Stimulated activated CD8-positive, alpha-beta memory T cell treated with anti-CD3 and anti-CD28 coated beads, Interleukin-4, amount 100 ng/mL, for 1 hour (primary cell): ENCODE measurements around the gene PDE3B.
"Not testable (repeated sequence)": the region's sequence is repeated elsewhere in the genome, so short reads cannot be mapped to it uniquely, and the experiment has no call there.

Experiments
- DNase-seq, 2 donors: peaks; one replicate each; pipeline ENCODE4 v3.0.0-alpha.2; 2020; ENCODE audit warnings: low read depth in 2 of 2, low spot score in 1 of 2

The PDE3B gene

GRCh38 chr11:14638561-14638960 lies 5.0 kb upstream of the PDE3B start:
- DNase-seq, result no peak

DNA sequence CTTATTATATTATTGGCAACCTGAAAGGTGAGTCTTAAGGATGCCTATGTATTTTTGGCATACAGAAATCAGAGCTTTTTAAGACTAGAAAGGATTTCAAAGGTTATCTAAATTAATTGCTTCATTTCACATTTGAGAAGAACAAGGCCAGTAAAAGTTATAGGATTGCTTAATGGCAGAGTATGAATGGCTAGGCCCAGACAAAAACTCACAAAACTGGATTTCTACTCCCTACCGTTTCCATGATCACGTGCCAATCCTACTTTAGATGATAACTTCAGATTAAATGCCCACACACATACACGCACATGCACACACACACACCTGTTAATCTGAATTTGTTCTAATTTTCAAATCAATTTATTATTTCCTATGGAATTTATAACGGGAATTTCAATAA lies 1.8 kb upstream of the PDE3B start:
- DNase-seq, result no peak

DNA sequence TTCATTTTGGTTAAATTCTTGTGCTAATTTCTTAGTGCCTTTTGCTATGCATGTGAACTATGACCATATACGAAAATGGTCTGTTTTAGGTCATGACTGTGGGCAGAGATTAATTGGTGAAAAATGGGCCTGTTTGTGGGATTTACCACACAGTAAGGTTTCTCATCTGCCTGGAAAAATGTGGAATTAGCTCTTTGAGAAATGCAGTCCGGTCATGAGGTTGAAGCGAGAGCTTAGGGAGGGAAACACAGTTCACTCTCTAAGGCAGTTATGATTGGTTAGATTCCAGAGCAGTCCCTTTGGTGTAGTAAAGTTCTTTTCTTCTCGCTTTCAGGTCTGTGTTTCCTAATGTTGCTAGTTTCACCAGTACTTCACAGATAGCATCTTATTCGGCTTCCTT lies 1.2 kb upstream of the PDE3B start:
- no peak for DNase-seq

GRCh38 chr11:14642873-14643696 lies 519 bp upstream of the PDE3B start:
- peak in 1 of 2 donors; percentile 4 for DNase-seq

GRCh38 chr11:14644226-14645014 lies 816 bp downstream of the PDE3B start:
- DNase-seq, result peak in 1 of 2 donors; percentile 7

- peak in 1 of 2 donors; percentile 6 for DNase-seq
These were observed 1.7 kb downstream of the PDE3B start for GRCh38 chr11:14645015-14645912.

DNA sequence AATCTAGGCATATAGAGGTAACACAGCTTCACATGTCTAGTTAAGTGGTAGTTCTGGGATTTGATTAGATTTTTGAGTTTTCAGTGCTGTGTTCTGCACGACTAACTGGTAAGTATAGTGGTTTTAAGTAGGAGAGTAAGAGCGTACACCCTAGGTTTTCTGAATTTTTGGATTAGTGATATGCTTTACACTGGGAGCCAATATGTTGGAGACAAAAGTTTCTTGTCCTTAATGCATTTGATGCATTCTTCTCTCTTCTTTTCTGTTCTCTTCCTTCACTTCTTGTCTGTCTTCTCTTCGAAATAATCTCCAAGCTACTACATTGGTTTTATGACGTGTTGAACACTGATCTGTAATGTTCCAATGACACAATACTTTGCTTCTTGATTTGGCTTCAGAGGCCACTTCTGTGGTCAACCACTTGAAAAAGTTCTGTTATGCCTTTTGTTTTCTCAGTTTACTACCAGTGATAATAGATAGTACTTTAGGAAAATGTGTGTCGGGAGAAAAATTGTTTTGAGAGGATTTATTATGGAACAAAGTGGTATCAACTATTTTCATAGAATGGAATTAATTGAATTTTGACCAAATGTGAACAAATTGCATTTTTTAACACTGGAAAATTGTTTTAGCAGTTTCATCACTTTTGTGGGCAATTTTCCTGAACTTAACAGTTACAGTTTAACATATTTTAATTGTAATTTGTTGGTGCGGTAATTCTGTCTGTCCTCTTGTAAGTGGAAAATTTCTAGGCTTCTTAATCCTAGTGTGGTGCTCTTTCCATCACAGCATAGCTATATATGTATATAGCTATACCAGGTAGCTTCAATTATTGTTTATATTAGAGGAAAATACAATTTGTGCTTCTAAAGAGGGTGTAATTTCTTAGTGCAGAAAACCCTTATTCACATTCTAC lies 2.6 kb downstream of the PDE3B start:
- no peak for DNase-seq

GRCh38 chr11:14650064-14650463 lies 6.5 kb downstream of the PDE3B start:
- no peak for DNase-seq

DNA sequence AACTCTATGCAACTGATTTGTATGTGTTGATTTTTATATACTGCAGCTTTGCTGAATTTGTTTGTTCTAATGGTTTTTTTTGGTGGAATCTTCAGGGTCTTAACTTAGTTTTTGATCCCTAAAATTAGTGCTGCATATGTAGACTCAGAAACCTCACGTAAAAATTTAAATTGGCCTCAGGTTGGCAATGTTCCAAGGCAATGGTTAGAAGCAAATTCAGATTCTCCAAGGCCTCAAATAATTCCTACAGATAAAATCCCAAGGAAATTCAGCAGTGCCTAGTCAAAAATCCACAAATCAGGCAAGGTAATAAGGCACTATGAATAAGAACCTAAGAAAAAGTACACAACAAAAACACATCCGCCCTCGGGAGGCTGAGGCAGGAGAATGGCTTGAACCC lies 9.5 kb downstream of the PDE3B start:
- no peak for DNase-seq

GRCh38 chr11:14655435-14655834 lies 11.8 kb downstream of the PDE3B start:
- no peak for DNase-seq

GRCh38 chr11:14656536-14657457 lies 13.2 kb downstream of the PDE3B start:
- DNase-seq, result no peak

DNA sequence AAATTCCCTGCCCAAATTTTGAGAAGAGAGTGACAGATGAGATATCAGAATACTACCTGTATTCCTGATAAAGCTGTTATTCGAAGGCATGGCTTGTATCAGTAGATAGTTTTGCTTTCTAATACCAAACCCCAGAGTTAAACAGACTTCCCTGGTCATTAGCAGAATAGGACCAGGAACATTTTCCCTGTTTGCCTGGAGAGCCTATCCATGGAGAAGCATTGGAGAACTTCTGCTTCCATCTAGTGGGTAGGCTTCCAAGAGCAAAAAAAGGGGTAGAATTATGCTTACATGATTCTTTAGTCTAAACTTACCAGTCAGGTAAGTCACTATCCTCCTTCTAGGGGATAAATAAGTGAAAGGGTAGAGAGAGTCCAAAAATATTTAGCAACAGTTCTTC lies 14.2 kb downstream of the PDE3B start:
- no peak for DNase-seq

- DNase-seq, result not testable (repeated sequence)
These were observed 21.3 kb downstream of the PDE3B start for GRCh38 chr11:14664926-14665325.

DNA sequence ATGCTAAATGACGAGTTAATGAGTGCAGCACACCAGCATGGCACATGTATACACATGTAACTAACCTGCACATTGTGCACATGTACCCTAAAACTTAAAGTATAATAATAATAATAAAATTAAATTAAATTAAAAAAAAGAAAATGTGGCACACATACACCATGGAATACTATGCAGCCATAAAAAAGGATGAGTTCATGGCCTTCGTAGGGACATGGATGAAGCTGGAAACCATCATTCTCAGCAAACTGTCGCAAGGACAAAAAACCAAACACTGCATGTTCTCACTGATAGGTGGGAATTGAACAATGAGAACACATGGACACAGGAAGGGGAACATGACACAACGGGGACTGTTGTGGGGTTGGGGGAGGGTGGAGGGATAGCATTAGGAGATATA lies 23.7 kb downstream of the PDE3B start:
- DNase-seq, result not testable (repeated sequence)

DNA sequence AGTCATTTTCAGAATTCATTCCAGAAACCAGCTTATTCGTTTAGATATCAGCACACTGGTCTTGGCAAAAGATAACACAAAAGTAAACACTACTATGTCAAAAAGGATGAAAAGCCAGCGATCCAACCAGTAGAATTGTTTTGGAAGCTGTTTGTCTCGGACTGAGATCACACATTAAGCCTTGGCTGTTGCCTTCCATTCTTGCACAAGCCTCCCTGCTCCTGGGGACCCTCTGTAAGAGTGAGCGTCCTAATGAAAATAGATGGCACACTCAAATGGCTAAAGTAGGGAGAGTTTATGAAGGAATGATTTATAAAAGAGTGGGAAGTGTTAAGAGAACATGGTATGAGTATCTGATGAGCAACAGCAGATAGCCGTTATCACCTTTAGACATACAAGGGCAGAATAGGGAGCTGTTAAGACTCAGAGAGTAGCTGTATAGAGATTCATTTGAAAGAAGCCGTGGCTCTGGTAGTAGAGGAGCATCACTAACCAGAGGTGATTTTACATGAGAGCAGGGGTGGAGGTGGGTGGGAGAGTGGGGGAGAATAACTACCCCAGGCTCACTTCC lies 25.2 kb downstream of the PDE3B start:
- DNase-seq, result no peak

DNA sequence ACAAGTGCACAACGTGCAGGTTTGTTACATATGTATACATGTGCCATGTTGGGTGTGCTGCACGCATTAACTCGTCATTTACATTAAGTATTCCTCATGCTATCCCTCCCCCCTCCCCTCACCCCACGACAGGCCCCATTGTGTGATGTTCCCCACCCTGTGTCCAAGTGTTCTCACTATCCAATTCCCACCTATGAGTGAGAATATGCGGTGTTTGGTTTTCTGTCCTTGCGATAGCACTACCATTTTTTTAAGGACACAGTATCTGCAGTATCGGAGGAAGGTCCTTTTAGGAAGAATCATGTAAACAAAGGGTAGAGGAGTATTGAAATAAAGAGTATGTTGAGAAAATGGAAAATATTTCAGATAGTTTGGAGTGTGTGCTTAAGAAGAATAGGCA lies 25.9 kb downstream of the PDE3B start:
- DNase-seq, result no peak

DNA sequence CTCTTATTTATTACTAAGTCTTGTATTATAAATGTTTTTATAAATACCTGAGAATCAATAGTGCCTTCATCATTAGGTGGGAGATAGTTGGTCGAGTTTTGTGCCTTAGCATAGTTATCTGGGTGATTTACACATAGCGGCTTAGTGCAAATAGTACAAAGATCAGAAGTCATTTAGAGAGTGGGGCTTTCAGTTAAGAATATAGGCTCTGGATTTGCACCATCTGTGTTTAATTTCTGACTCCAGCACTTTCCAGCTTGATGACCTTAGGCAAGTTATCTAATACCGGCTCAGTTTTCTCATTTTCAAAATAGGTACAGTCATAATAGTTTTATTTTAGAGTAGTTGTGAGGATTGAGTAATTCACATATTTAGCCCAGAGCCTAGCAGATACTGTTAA lies 26.4 kb downstream of the PDE3B start:
- DNase-seq, result no peak

- no peak for DNase-seq
These were observed 29.0 kb downstream of the PDE3B start for GRCh38 chr11:14672635-14673034.

- no peak for DNase-seq
These were observed 29.8 kb downstream of the PDE3B start for GRCh38 chr11:14673421-14673820.
